ENCODE results near the gene ARFGEF3. TPM values are rescaled to one million over a fixed set of nuclear protein-coding genes. Genes with fewer than 3 reads are reported as not detected.
"Not testable (repeated sequence)": the region's sequence is repeated elsewhere in the genome, so short reads cannot be mapped to it uniquely, and the experiment has no call there.

Gene ARFGEF3
- total and polyA plus RNA-seq, 2 donors (not counting 1 experiment from before 2014, with no cell fraction given), result not detected

GRCh38 chr6:138117376-138117914 lies 44.3 kb upstream of the ARFGEF3 start:
- no peaks in the 10 kb centered on the region for H3K79me2 ChIP-seq (ENCODE audit: control insufficient read depth, insufficient read depth, low read length)
- no peak overlapping the region for H3K4me3 ChIP-seq (ENCODE audit: control extremely low read depth in 1 of 5, extremely low read depth in 1 of 5, insufficient read depth in 1 of 5, low read depth in 2 of 5, low read length in 4 of 5)
- H2AFZ ChIP-seq (ENCODE audit: insufficient read depth, low read depth, low read length, poor library complexity, severe bottlenecking), result no peak overlapping the region
- TF ChIP-seq CTCF (IDR thresholded peaks at IDR 0.05), result no peak
- no peak for TF ChIP-seq EZH2 (IDR thresholded peaks at IDR 0.05; ENCODE audit: borderline replicate concordance, insufficient read depth, low read depth, low read length, poor library complexity, severe bottlenecking)
- no CpG with 5 or more reads among the region's 8 CpGs for WGBS (ENCODE audit: insufficient coverage)
- ATAC-seq (ENCODE audit: low read depth) (no peak), DNase-seq (no peak)
- no peak overlapping the region for H3K4me2 ChIP-seq (replicated peaks; ENCODE audit: low read depth, low read length, poor library complexity, severe bottlenecking)
- Mint-ChIP-seq H3K9me3 (ENCODE audit: insufficient read depth) (no peaks in the 10 kb centered on the region), H3K4me1 (peaks cover 2% of the 10 kb centered on the region), H3K27ac (no peak overlapping the region), H3K27me3 (peaks cover 39% of the 10 kb centered on the region), H3K4me3 (no peak overlapping the region)
- H3K27ac ChIP-seq (ENCODE audit: low read length in 2 of 2), result no peak overlapping the region
- no peak overlapping the region for H3K9ac ChIP-seq (ENCODE audit: low read length)
- intact Hi-C loops (cut with micrococcal nuclease), result loop anchor here (2.0 to 5.0 kb wide), 2 partner anchors 391 to 575 kb away; no protein-coding TSS in a partner anchor
- H3K4me1 ChIP-seq (ENCODE audit: control insufficient read depth in 2 of 2, insufficient read depth in 2 of 2, low read length in 2 of 2), result peaks cover 0 to 6% of the 10 kb centered on the region in 2 donors
- POLR2A ChIA-PET, result no interaction called here
- CTCF ChIA-PET, result interaction anchor here (0.8 to 5.7 kb wide), 19 partner anchors 8 to 649 kb away, joined by 3 to 146 read pairs (median 8); partner anchors contain the start of genes HEBP2 and PERP
- no peaks in the 10 kb centered on the region for H4K20me1 ChIP-seq (ENCODE audit: control insufficient read depth, insufficient read depth, low read length, poor library complexity, severe bottlenecking)
- H3K36me3 ChIP-seq (replicated peaks in 1 of 2; ENCODE audit: control extremely low read depth in 1 of 2, control insufficient read depth in 1 of 2, extremely low read depth in 1 of 2, insufficient read depth in 2 of 2, low read length in 1 of 2), result no peaks in the 10 kb centered on the region
- H3K9me3 ChIP-seq (ENCODE audit: control extremely low read depth in 1 of 3, control insufficient read depth in 2 of 3, insufficient read depth in 1 of 3, low read length in 2 of 3), result no peaks in the 10 kb centered on the region
- peaks cover 0 to 14% (median 2%) of the 10 kb centered on the region in 4 experiments for H3K27me3 ChIP-seq (replicated peaks in 1 of 4; ENCODE audit: control extremely low read depth in 1 of 4, control insufficient read depth in 3 of 4, insufficient read depth in 4 of 4, low read length in 3 of 4)

GRCh38 chr6:138119229-138119628 lies 42.5 kb upstream of the ARFGEF3 start:
- intact Hi-C loops (cut with micrococcal nuclease), result loop anchor here (5.0 kb wide), 1 partner anchor 573 kb away; no protein-coding TSS in a partner anchor
- H3K4me3 ChIP-seq (ENCODE audit: control extremely low read depth in 1 of 5, extremely low read depth in 1 of 5, insufficient read depth in 1 of 5, low read depth in 2 of 5, low read length in 4 of 5); H3K4me2 ChIP-seq (replicated peaks; ENCODE audit: low read depth, low read length, poor library complexity, severe bottlenecking); H4K20me1 ChIP-seq (ENCODE audit: control insufficient read depth, insufficient read depth, low read length, poor library complexity, severe bottlenecking); DNase-seq; H3K9me3 ChIP-seq (ENCODE audit: control extremely low read depth in 1 of 3, control insufficient read depth in 2 of 3, insufficient read depth in 1 of 3, low read length in 2 of 3); POLR2A ChIA-PET; H3K9ac ChIP-seq (ENCODE audit: low read length); H3K79me2 ChIP-seq (ENCODE audit: control insufficient read depth, insufficient read depth, low read length); H3K27ac Mint-ChIP-seq; ATAC-seq (ENCODE audit: low read depth); H3K9me3 Mint-ChIP-seq (ENCODE audit: insufficient read depth); H3K4me1 ChIP-seq (ENCODE audit: control insufficient read depth in 2 of 2, insufficient read depth in 2 of 2, low read length in 2 of 2); H3K27ac ChIP-seq (ENCODE audit: low read length in 2 of 2); H3K4me1 Mint-ChIP-seq; H3K36me3 ChIP-seq (replicated peaks in 1 of 2; ENCODE audit: control extremely low read depth in 1 of 2, control insufficient read depth in 1 of 2, extremely low read depth in 1 of 2, insufficient read depth in 2 of 2, low read length in 1 of 2); H2AFZ ChIP-seq (ENCODE audit: insufficient read depth, low read depth, low read length, poor library complexity, severe bottlenecking); H3K4me3 Mint-ChIP-seq: not testable (repeated sequence)
- WGBS (ENCODE audit: insufficient coverage), result no CpG with 5 or more reads among the region's 1 CpG
- H3K27me3 Mint-ChIP-seq, result peaks cover 36% of the 10 kb centered on the region
- CTCF ChIA-PET, result interaction anchor here (5.2 to 5.5 kb wide), 2 partner anchors 285 to 399 kb away, joined by 39 to 146 read pairs; partner anchors contain the start of gene HEBP2
- peaks cover 0 to 14% (median 2%) of the 10 kb centered on the region in 4 experiments for H3K27me3 ChIP-seq (replicated peaks in 1 of 4; ENCODE audit: control extremely low read depth in 1 of 4, control insufficient read depth in 3 of 4, insufficient read depth in 4 of 4, low read length in 3 of 4)
